ENCODE data around the gene LGALS12. TPM values are rescaled to one million over a fixed set of nuclear protein-coding genes. Genes with fewer than 3 reads are reported as not detected.
"Not testable (repeated sequence)": the region's sequence is repeated elsewhere in the genome, so short reads cannot be mapped to it uniquely, and the experiment has no call there.

LGALS12 gene
- total RNA-seq, 2 donors from 2014 or later: 0.78 to 11.2 TPM

- Histone ChIP-seq H3K36me3 (replicated peaks in 1 of 2; ENCODE audit: insufficient read depth in 1 of 2, low read depth in 2 of 2) (no peaks in the 10 kb centered on the region), H3K27ac (no peak overlapping the region), H3K4me3 (no peak overlapping the region), H3K4me1 (no peaks in the 10 kb centered on the region), H3K27me3 (no peaks in the 10 kb centered on the region), H3K9me3 (no peaks in the 10 kb centered on the region)
- TF ChIP-seq CTCF (IDR thresholded peaks at IDR 0.05) (no peak), POLR2A (IDR thresholded peaks at IDR 0.05) (no peak)
- DNase-seq (no peak), ATAC-seq (no peak)
- WGBS, 2 donors: 80 to 86% methylated on average over 4 of the region's 4 CpGs
- intact Hi-C loops (cut with DNase I): no loop called here
These were observed 42.3 kb downstream of the LGALS12 start for GRCh38 chr11:63548178-63548577.

- DNase-seq (no peak), ATAC-seq (no peak)
- H3K36me3 ChIP-seq (replicated peaks in 1 of 2; ENCODE audit: insufficient read depth in 1 of 2, low read depth in 2 of 2): no peaks in the 10 kb centered on the region
- H3K4me1 ChIP-seq: no peaks in the 10 kb centered on the region
- intact Hi-C loops (cut with DNase I): no loop called here
- H3K27ac ChIP-seq: no peak overlapping the region
- no peak overlapping the region for H3K4me3 ChIP-seq
- 88 to 93% methylated on average over 4 of the region's 4 CpGs for WGBS, 2 donors
- H3K9me3 ChIP-seq: no peaks in the 10 kb centered on the region
- H3K27me3 ChIP-seq: no peaks in the 10 kb centered on the region
- no peak for TF ChIP-seq CTCF (IDR thresholded peaks at IDR 0.05)
- no peak for TF ChIP-seq POLR2A (IDR thresholded peaks at IDR 0.05)
These were observed 43.5 kb downstream of the LGALS12 start for GRCh38 chr11:63549411-63549810.

GRCh38 chr11:63550156-63550700 lies 44.3 kb downstream of the LGALS12 start:
- H3K9me3 ChIP-seq; H3K4me1 ChIP-seq; ATAC-seq; intact Hi-C loops (cut with DNase I); H3K27ac ChIP-seq; H3K27me3 ChIP-seq; H3K36me3 ChIP-seq (replicated peaks in 1 of 2; ENCODE audit: insufficient read depth in 1 of 2, low read depth in 2 of 2); DNase-seq; H3K4me3 ChIP-seq: not testable (repeated sequence)
- 95 to 97% methylated on average over 6 to 28 of the region's 31 CpGs for WGBS, 2 donors

- intact Hi-C loops (cut with DNase I): no loop called here
- no peak for TF ChIP-seq POLR2A (IDR thresholded peaks at IDR 0.05)
- TF ChIP-seq CTCF (IDR thresholded peaks at IDR 0.05): no peak
- DNase-seq (no peak), ATAC-seq (no peak)
- no peaks in the 10 kb centered on the region for H3K27me3 ChIP-seq
- H3K9me3 ChIP-seq: no peaks in the 10 kb centered on the region
- H3K4me1 ChIP-seq: no peaks in the 10 kb centered on the region
- H3K27ac ChIP-seq: no peak overlapping the region
- no peaks in the 10 kb centered on the region for H3K36me3 ChIP-seq (replicated peaks in 1 of 2; ENCODE audit: insufficient read depth in 1 of 2, low read depth in 2 of 2)
- WGBS, 2 donors: 82 to 93% methylated on average over 23 to 26 of the region's 27 CpGs
- H3K4me3 ChIP-seq: no peak overlapping the region
These were observed 45.4 kb downstream of the LGALS12 start for GRCh38 chr11:63551091-63551888.

GRCh38 chr11:63551889-63552266 lies 46.0 kb downstream of the LGALS12 start:
- Histone ChIP-seq H3K27ac (no peak overlapping the region), H3K36me3 (replicated peaks in 1 of 2; ENCODE audit: insufficient read depth in 1 of 2, low read depth in 2 of 2) (no peaks in the 10 kb centered on the region), H3K27me3 (no peaks in the 10 kb centered on the region), H3K4me1 (no peaks in the 10 kb centered on the region), H3K4me3 (no peak overlapping the region), H3K9me3 (no peaks in the 10 kb centered on the region)
- DNase-seq (no peak), ATAC-seq (no peak)
- no peak for TF ChIP-seq POLR2A (IDR thresholded peaks at IDR 0.05)
- TF ChIP-seq CTCF (IDR thresholded peaks at IDR 0.05): no peak
- 77% methylated on average over 4 to 6 of the region's 6 CpGs for WGBS, 2 donors
- intact Hi-C loops (cut with DNase I): no loop called here
